Heart left ventricle (tissue), 13 donors: Measurements from ENCODE around the gene DDN.

Experiments used
- CTCF ChIP-seq, 12 donors: fragments of 200-600 bp; sonication (generic) in 4 of 12; IDR thresholded peaks; one replicate each; pipeline versions ENCODE4 v1.5.0 to v1.8.0; 2018 to 2022; ENCODE audit warnings: antibody characterized with exemption in 12 of 12, mild to moderate bottlenecking in 5 of 12
- POLR2A ChIP-seq, 2 donors: fragments of 450-650 bp; IDR thresholded peaks; one replicate each; pipeline ENCODE4 v1.6.1; 2017; ENCODE audit warnings: antibody characterized with exemption in 2 of 2, mild to moderate bottlenecking in 2 of 2, moderate library complexity in 2 of 2
- donor health status: ischemic (EF 13 %, LVEDD 7.1; RV severe dilation, severe dysfunction).
- donor health status: DM: no; HTN: yes; CAD: no.
- donor health status: DM: no; HTN: no; CAD: no.
- donor health status: ischemic (EF 25% LVEDD 6.9; RV normal size, moderate dysfunction).
- donor health status: ischemic (EF 25% LVEDD 5.7; RV mildly dilated, moderate dysfunction).
- donor health status: ischemic (EF 35%, LVEDD 5.7; RV mildly dilated, moderate dysfunction).
- donor health status: nonischemic (EF 11% LVEDD 7.7; RV severe dilation, severe dysfunction).
- donor health status: DM: yes; HTN: yes; CAD: no.
- donor health status: PGD.
- donor health status: ischemic (EF 29% LVEDD 5.4; RV normal size, mild dysfunction).
- donor health status: nonischemic (EF 23%, LVEDD 6.1; RV moderate dilation, normal function).

GRCh38 chr12:48994224-48995085 is 4.7 kb downstream of the DDN start:
- TF ChIP-seq CTCF (IDR thresholded peaks at IDR 0.05) (no peak), POLR2A (IDR thresholded peaks at IDR 0.05) (no peak)
